ENCODE measurements around the gene TRMT10A. TPM values are rescaled to one million over a fixed set of nuclear protein-coding genes. Genes with fewer than 3 reads are reported as not detected.
"Not testable (repeated sequence)": the region's sequence is repeated elsewhere in the genome, so short reads cannot be mapped to it uniquely, and the experiment has no call there.

Gene TRMT10A
- polyA plus RNA-seq, 2 of the 4 experiments (the other 2 are of a cell fraction), result 6.8 to 10.6 TPM

DNA sequence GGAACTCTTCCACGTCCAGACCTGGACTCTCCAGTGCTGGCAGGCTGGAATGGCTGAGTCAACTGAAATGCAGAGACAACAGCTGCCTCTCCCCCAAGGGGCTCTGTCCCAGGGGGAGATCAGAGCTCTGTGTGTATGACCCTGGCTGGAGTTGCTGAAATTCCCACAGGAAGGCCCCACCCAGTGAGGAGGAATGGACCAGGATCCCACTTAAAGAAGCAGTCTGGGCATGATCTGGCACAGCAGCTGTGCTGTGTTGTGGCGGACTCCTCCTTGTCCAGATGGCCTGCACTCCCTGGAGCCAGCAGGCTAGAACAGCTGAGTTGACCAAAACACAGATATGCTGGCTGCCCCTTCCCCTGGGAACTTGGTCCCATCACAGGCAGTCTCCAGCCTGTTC lies 27.6 kb downstream of the TRMT10A start:
- TF ChIP-seq ZC3H11A (IDR thresholded peaks at IDR 0.05) (no peak), HEYL (CRISPR knock-in tag; IDR thresholded peaks at IDR 0.05) (no peak), KDM1A (IDR thresholded peaks at IDR 0.05; ENCODE audit: low read depth) (no peak), JUNB (IDR thresholded peaks at IDR 0.05) (no peak), FOSB (CRISPR knock-in tag; IDR thresholded peaks at IDR 0.05) (no peak)
- TF ChIP-seq, protein P1, sequence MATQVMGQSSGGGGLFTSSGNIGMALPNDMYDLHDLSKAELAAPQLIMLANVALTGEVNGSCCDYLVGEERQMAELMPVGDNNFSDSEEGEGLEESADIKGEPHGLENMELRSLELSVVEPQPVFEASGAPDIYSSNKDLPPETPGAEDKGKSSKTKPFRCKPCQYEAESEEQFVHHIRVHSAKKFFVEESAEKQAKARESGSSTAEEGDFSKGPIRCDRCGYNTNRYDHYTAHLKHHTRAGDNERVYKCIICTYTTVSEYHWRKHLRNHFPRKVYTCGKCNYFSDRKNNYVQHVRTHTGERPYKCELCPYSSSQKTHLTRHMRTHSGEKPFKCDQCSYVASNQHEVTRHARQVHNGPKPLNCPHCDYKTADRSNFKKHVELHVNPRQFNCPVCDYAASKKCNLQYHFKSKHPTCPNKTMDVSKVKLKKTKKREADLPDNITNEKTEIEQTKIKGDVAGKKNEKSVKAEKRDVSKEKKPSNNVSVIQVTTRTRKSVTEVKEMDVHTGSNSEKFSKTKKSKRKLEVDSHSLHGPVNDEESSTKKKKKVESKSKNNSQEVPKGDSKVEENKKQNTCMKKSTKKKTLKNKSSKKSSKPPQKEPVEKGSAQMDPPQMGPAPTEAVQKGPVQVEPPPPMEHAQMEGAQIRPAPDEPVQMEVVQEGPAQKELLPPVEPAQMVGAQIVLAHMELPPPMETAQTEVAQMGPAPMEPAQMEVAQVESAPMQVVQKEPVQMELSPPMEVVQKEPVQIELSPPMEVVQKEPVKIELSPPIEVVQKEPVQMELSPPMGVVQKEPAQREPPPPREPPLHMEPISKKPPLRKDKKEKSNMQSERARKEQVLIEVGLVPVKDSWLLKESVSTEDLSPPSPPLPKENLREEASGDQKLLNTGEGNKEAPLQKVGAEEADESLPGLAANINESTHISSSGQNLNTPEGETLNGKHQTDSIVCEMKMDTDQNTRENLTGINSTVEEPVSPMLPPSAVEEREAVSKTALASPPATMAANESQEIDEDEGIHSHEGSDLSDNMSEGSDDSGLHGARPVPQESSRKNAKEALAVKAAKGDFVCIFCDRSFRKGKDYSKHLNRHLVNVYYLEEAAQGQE (IDR thresholded peaks at IDR 0.05), result no peak
- ATAC-seq (no peak), FAIRE-seq (no peak), DNase-seq (ENCODE audit: low read depth in 1 of 2, low spot score in 1 of 2) (no peak)
- ChIA-PET POLR2A (no interaction called here), CTCF (no interaction called here)
- no peak overlapping the region for H3K27ac ChIP-seq
- H3K4me2 ChIP-seq, result no peak overlapping the region
- 20% methylated on average over 1 of the region's 2 CpGs for WGBS (ENCODE audit: missing lambda C conversion rate)
- no peak overlapping the region for H3K4me3 ChIP-seq
- H3K9me3 ChIP-seq, result no peaks in the 10 kb centered on the region
- H3K4me1 ChIP-seq, result peaks cover 18% of the 10 kb centered on the region

DNA sequence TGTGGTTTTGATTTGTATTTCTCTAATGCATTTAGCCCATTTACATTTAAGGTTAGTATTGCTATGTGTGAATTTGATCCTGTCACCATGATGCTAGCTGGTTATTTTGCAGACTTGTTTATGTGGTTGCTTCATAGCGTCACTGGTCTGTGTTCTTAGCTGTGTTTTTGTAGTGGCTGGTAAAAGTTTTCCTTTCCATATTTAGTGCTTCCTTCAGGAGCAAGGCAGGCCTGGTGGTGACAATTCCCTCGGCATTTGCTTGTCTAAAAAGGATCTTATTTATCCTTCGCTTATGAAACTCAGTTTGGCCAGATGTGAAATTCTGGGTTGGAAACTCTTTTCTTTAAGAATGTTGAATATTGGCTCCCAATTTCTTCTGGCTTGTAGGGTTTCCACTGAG lies 29.1 kb downstream of the TRMT10A start:
- POLR2A ChIA-PET; FAIRE-seq; H3K4me1 ChIP-seq; H3K9me3 ChIP-seq; DNase-seq (ENCODE audit: low read depth in 1 of 2, low spot score in 1 of 2); ATAC-seq; H3K27ac ChIP-seq; H3K4me3 ChIP-seq; H3K4me2 ChIP-seq; CTCF ChIA-PET: not testable (repeated sequence)
- 73% methylated on average over 3 of the region's 3 CpGs for WGBS (ENCODE audit: missing lambda C conversion rate)

DNA sequence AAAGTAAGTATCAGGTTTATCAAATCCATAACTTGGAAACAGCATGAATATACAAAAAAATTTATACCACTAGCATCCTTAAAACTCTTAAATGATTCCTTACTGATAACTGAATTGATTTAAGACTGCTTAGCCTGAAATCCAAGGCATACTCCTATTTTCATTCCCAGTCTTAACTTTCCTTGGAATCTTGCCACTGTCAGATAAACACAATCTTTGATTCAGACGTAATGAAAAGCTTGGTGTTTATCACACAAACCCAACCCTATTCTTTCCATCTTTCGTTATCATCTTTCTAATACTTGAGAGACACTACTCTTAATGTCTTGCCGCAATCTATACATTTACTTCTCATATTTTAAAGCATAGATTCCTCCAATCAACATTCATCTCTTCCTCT lies 33.9 kb downstream of the TRMT10A start:
- no peak overlapping the region for H3K4me3 ChIP-seq
- no peak for ATAC-seq
- 47% methylated on average over 3 of the region's 3 CpGs for WGBS (ENCODE audit: missing lambda C conversion rate)
- TF ChIP-seq HOXB5 (CRISPR knock-in tag; IDR thresholded peaks at IDR 0.05), result no peak
- TF ChIP-seq ZC3H11A (IDR thresholded peaks at IDR 0.05), result no peak
- no peak for TF ChIP-seq FOSL2 (IDR thresholded peaks at IDR 0.05)
- TF ChIP-seq FOSL2 (CRISPR knock-in tag; IDR thresholded peaks at IDR 0.05), result no peak
- TF ChIP-seq NFE2L2 (conservative IDR thresholded peaks at IDR 0.05; ENCODE audit: low read length), result no peak
- TF ChIP-seq, protein P2, sequence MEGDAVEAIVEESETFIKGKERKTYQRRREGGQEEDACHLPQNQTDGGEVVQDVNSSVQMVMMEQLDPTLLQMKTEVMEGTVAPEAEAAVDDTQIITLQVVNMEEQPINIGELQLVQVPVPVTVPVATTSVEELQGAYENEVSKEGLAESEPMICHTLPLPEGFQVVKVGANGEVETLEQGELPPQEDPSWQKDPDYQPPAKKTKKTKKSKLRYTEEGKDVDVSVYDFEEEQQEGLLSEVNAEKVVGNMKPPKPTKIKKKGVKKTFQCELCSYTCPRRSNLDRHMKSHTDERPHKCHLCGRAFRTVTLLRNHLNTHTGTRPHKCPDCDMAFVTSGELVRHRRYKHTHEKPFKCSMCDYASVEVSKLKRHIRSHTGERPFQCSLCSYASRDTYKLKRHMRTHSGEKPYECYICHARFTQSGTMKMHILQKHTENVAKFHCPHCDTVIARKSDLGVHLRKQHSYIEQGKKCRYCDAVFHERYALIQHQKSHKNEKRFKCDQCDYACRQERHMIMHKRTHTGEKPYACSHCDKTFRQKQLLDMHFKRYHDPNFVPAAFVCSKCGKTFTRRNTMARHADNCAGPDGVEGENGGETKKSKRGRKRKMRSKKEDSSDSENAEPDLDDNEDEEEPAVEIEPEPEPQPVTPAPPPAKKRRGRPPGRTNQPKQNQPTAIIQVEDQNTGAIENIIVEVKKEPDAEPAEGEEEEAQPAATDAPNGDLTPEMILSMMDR (IDR thresholded peaks at IDR 0.05), result no peak
- TF ChIP-seq MAFK (IDR thresholded peaks at IDR 0.05; ENCODE audit: partially characterized antibody), result no peak
- no peak for TF ChIP-seq ZNF302 (CRISPR knock-in tag; IDR thresholded peaks at IDR 0.05)
- TF ChIP-seq, protein P1 (IDR thresholded peaks at IDR 0.05), result no peak
- no peak for TF ChIP-seq HEYL (CRISPR knock-in tag; IDR thresholded peaks at IDR 0.05)
- no peak for TF ChIP-seq NR3C1 (IDR thresholded peaks at IDR 0.05)
- no peak for TF ChIP-seq JUN (IDR thresholded peaks at IDR 0.05)
- no peak for TF ChIP-seq CHD2 (IDR thresholded peaks at IDR 0.05; ENCODE audit: low read length, partially characterized antibody)
- TF ChIP-seq MYC (IDR thresholded peaks at IDR 0.05; ENCODE audit: borderline replicate concordance, low read length), result no peak
- TF ChIP-seq, protein P3, sequence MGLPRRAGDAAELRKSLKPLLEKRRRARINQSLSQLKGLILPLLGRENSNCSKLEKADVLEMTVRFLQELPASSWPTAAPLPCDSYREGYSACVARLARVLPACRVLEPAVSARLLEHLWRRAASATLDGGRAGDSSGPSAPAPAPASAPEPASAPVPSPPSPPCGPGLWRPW (IDR thresholded peaks at IDR 0.05), result no peak
- no peak for TF ChIP-seq POLR2A (IDR thresholded peaks at IDR 0.05; ENCODE audit: low read length)
- no peak for TF ChIP-seq EHF (CRISPR knock-in tag; IDR thresholded peaks at IDR 0.05)
- no peak for TF ChIP-seq KDM1A (IDR thresholded peaks at IDR 0.05; ENCODE audit: low read depth)
- TF ChIP-seq CBX2 (IDR thresholded peaks at IDR 0.05; ENCODE audit: borderline replicate concordance, low read depth), result no peak
- no peak for TF ChIP-seq RNF2 (IDR thresholded peaks at IDR 0.05; ENCODE audit: borderline replicate concordance, low read depth)
- no peak for TF ChIP-seq CEBPB (IDR thresholded peaks at IDR 0.05)
- no peak overlapping the region for H3K27ac ChIP-seq
- no peaks in the 10 kb centered on the region for H3K9me3 ChIP-seq
- POLR2A ChIA-PET, result no interaction called here
- CTCF ChIA-PET, result no interaction called here
- no peaks in the 10 kb centered on the region for H3K4me1 ChIP-seq
- DNase-seq (ENCODE audit: low read depth in 1 of 2, low spot score in 1 of 2), result no peak
- FAIRE-seq, result no peak
- H3K4me2 ChIP-seq, result no peak overlapping the region
